DOHH2 (cell line): ENCODE measurements around the gene TSKS.

ENCODE experiments used
- H3F3A ChIP-seq: fragments of 200-600 bp; sonication (generic), shearing (Covaris generic); 2 replicates; pipeline ENCODE4 v1.6.0; 2016; ENCODE audit warnings: antibody characterized with exemption, mild to moderate bottlenecking; ENCODE audit not compliant: control insufficient read depth, insufficient read depth
- H3K27ac ChIP-seq: fragments of 200-600 bp; sonication (generic); 2 replicates; pipeline ENCODE4 v1.5.1; 2014; ENCODE audit warnings: low read depth, mild to moderate bottlenecking, low read length, moderate library complexity
- H3K27me3 ChIP-seq: fragments of 200-600 bp; sonication (generic); 2 replicates; pipeline ENCODE4 v1.6.1; 2014; ENCODE audit warnings: mild to moderate bottlenecking, low read length, mixed read lengths; ENCODE audit not compliant: control insufficient read depth
- H3K36me3 ChIP-seq: fragments of 200-600 bp; sonication (generic); 2 replicates; pipeline ENCODE4 v1.6.1; 2014; ENCODE audit warnings: mild to moderate bottlenecking, low read length, moderate library complexity, mixed read lengths; ENCODE audit not compliant: control insufficient read depth
- H3K4me1 ChIP-seq: fragments of 200-600 bp; sonication (generic); 2 replicates; pipeline ENCODE4 v1.6.1; 2014; ENCODE audit warnings: mild to moderate bottlenecking, low read length, mixed read lengths; ENCODE audit not compliant: control insufficient read depth
- H3K4me2 ChIP-seq: fragments of 200-600 bp; sonication (generic); 2 replicates; pipeline ENCODE4 v1.6.0; 2014; ENCODE audit warnings: mild to moderate bottlenecking, low read length, moderate library complexity
- H3K4me3 ChIP-seq: fragments of 200-600 bp; sonication (generic); 2 replicates; pipeline ENCODE4 v1.5.1; 2014; ENCODE audit warnings: mild to moderate bottlenecking, low read length, mixed read lengths
- H3K79me2 ChIP-seq: fragments of 200-600 bp; sonication (generic); 2 replicates; pipeline ENCODE4 v1.6.1; 2014; ENCODE audit warnings: mild to moderate bottlenecking, low read length, mixed read lengths; ENCODE audit not compliant: control insufficient read depth
- H3K9me2 ChIP-seq: fragments of 200-600 bp; sonication (generic); replicated peaks from 2 replicates; pipeline ENCODE4 v1.6.1; 2014; ENCODE audit warnings: mild to moderate bottlenecking, low read length, mixed read lengths; ENCODE audit not compliant: control insufficient read depth
- H3K9me3 ChIP-seq: fragments of 200-600 bp; sonication (generic); 2 replicates; pipeline ENCODE4 v1.6.1; 2014; ENCODE audit warnings: antibody characterized with exemption, low read length, mixed read lengths; ENCODE audit not compliant: control insufficient read depth, insufficient read depth
- H4K20me1 ChIP-seq: fragments of 200-600 bp; sonication (generic); 2 replicates; pipeline ENCODE4 v1.6.0; 2014; ENCODE audit warnings: low read depth, mild to moderate bottlenecking, antibody characterized with exemption, low read length, moderate library complexity; ENCODE audit not compliant: control insufficient read depth, insufficient read depth
- CTCF ChIP-seq: fragments of 200-600 bp; sonication (generic); IDR thresholded peaks from one replicate; pipeline ENCODE4 v1.5.1; 2014; ENCODE audit warnings: antibody characterized with exemption, mild to moderate bottlenecking, low read depth, low read length; ENCODE audit not compliant: poor library complexity, severe bottlenecking
- EZH2phosphoT487 ChIP-seq: fragments of 200-600 bp; sonication (generic); IDR thresholded peaks from 2 replicates; pipeline ENCODE4 v1.6.1; 2017; ENCODE audit warnings: borderline replicate concordance, mild to moderate bottlenecking, antibody characterized with exemption, low read length, moderate library complexity, mixed read lengths

Gene TSKS

DNA sequence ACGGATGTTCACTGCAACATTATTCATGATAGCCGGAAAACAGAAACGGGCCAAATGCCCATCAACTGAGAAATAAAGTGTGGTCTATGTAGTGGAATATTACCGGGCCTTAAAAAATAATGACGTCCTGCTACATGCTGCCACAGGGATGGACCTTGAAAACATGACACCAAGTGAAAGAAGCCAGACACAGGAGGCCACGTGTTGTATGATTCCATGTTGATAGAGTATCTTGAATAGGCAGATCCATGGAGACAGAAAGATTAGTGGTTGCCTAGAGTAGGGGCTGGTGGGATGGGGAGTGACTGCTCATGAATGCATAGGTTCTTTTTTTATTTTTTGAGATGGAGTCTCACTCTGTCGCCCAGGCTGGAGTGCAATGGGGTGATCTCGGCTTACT, 7.4 kb upstream of the TSKS start:
- H3K27ac ChIP-seq = no peak overlapping the region
- no peaks in the 10 kb centered on the region for H3K9me3 ChIP-seq
- H3K79me2 ChIP-seq = peaks cover 64% of the 10 kb centered on the region
- H3K4me3 ChIP-seq = no peak overlapping the region
- no peak overlapping the region for H3K4me2 ChIP-seq
- TF ChIP-seq EZH2phosphoT487 (no peak), CTCF (no peak)
- peaks cover 3% of the 10 kb centered on the region for H3F3A ChIP-seq
- peaks cover 5% of the 10 kb centered on the region; the same call in 1 of the 2 replicates for H3K36me3 ChIP-seq
- H4K20me1 ChIP-seq = 0 out of 2 replicates have a peak, but pooled peaks cover 3% of the 10 kb centered on the region
- peaks cover 20% of the 10 kb centered on the region for H3K4me1 ChIP-seq
- no peaks in the 10 kb centered on the region for H3K9me2 ChIP-seq
- H3K27me3 ChIP-seq = no peaks in the 10 kb centered on the region

- Histone ChIP-seq H3K9me3 (no peaks in the 10 kb centered on the region), H3K4me2 (peak overlapping the region; percentile 85), H3F3A (peaks cover 3% of the 10 kb centered on the region), H3K27ac (no peak overlapping the region), H3K36me3 (peaks cover 5% of the 10 kb centered on the region; the same call in 1 of the 2 replicates), H3K4me3 (peak overlapping the region; percentile 99), H3K27me3 (no peaks in the 10 kb centered on the region), H3K4me1 (peaks cover 24% of the 10 kb centered on the region), H3K79me2 (peaks cover 51% of the 10 kb centered on the region), H3K9me2 (no peaks in the 10 kb centered on the region), H4K20me1 (0 out of 2 replicates have a peak, but pooled peaks cover 3% of the 10 kb centered on the region)
- no peak for TF ChIP-seq EZH2phosphoT487
- TF ChIP-seq CTCF = no peak
Observed at GRCh38 chr19:49767967-49768581, 5.0 kb upstream of the TSKS start.

- H3K36me3 ChIP-seq = peaks cover 5% of the 10 kb centered on the region; the same call in 1 of the 2 replicates
- no peaks in the 10 kb centered on the region for H3K9me2 ChIP-seq
- H3K9me3 ChIP-seq = no peaks in the 10 kb centered on the region
- peak overlapping the region; percentile 85 for H3K4me2 ChIP-seq
- H3K27ac ChIP-seq = peak overlapping the region; percentile 49
- H4K20me1 ChIP-seq = 0 out of 2 replicates have a peak, but pooled peaks cover 3% of the 10 kb centered on the region
- peak overlapping the region; percentile 99 for H3K4me3 ChIP-seq
- H3K27me3 ChIP-seq = no peaks in the 10 kb centered on the region
- H3K4me1 ChIP-seq = peaks cover 24% of the 10 kb centered on the region
- H3F3A ChIP-seq = peaks cover 3% of the 10 kb centered on the region
- TF ChIP-seq CTCF = no peak
- no peak for TF ChIP-seq EZH2phosphoT487
- H3K79me2 ChIP-seq = peaks cover 48% of the 10 kb centered on the region
Observed at GRCh38 chr19:49767381-49767780, 4.3 kb upstream of the TSKS start.
